GM12878 (cell line): ENCODE results near the gene KRTAP9-1. TPM values are rescaled to one million over a fixed set of nuclear protein-coding genes. Genes with fewer than 3 reads are reported as not detected.

Experiments used
- ATAC-seq: fragments of 200-7000 bp; cut with Tn5 transposase; 3 replicates; pipeline ENCODE4 v1.9.1; 2020; ENCODE audit warnings: mild to moderate bottlenecking, moderate library complexity
- BruUV-seq: library from RNA; stranded (reverse); fragments of 400-500 nt; replicated peaks from 2 replicates; lab custom pipeline; 2021; lab: Mats Ljungman, UMichigan
- CTCF ChIA-PET: fragments of 300-600 bp; sonication (Branson Sonifier 250); formaldehyde crosslinking; extraction: SDS; loops from one replicate; lab custom pipeline; 2021; ENCODE audit warnings: inconsistent platforms; lab: Yijun Ruan, JAX
- POLR2A ChIA-PET: fragments of 350-600 bp; formaldehyde crosslinking; extraction: SDS; loops from one replicate; lab custom pipeline; 2021; ENCODE audit warnings: inconsistent platforms; lab: Charles Lee
- RAD21 ChIA-PET: fragments of 300-600 bp; sonication (Branson Sonifier 250); formaldehyde crosslinking; loops from one replicate; lab custom pipeline; 2023; ENCODE audit warnings: antibody characterized with exemption; ENCODE audit not compliant: unreplicated experiment; lab: Charles Lee
- SMC1A ChIA-PET: fragments of 300-600 bp; sonication (Branson Sonifier 250); formaldehyde crosslinking; loops from one replicate; lab custom pipeline; 2023; ENCODE audit not compliant: unreplicated experiment, uncharacterized antibody; lab: Charles Lee
- DNase-seq: peaks from one replicate; pipeline ENCODE4 v3.0.0-alpha.2; 2011; ENCODE audit warnings: low read depth, low spot score
- FAIRE-seq: peaks from 3 replicates; lab custom pipeline; 2011; peaks lifted over from hg19 to GRCh38; lab: Jason Lieb, UNC
- H2AFZ ChIP-seq: 2 replicates; pipeline ENCODE4 v1.6.0; 2011; ENCODE audit warnings: low read depth, low read length, control low read depth; ENCODE audit not compliant: control insufficient read depth
- H3K27ac ChIP-seq: 2 replicates; pipeline ENCODE4 v1.5.1; 2011; ENCODE audit warnings: control low read depth; ENCODE audit not compliant: control insufficient read depth, insufficient read depth
- H3K27me3 ChIP-seq, 2 experiments: replicated peaks in 1 of 2; 2 replicates each; pipeline versions ENCODE4 v1.6.0 to v1.6.1; 2011; ENCODE audit warnings: low read length in 1 of 2; ENCODE audit not compliant: control insufficient read depth in 2 of 2, insufficient read depth in 2 of 2
- H3K36me3 ChIP-seq, 2 experiments: 2 replicates each; pipeline ENCODE4 v1.5.1; 2011; ENCODE audit warnings: low read length in 1 of 2; ENCODE audit not compliant: control insufficient read depth in 2 of 2, insufficient read depth in 2 of 2
- H3K4me1 ChIP-seq: 2 replicates; pipeline ENCODE4 v1.6.1; 2011; ENCODE audit warnings: mild to moderate bottlenecking, low read length, moderate library complexity, mixed read lengths; ENCODE audit not compliant: control insufficient read depth, insufficient read depth
- H3K4me2 ChIP-seq: 2 replicates; pipeline ENCODE4 v1.6.0; 2011; ENCODE audit warnings: control low read depth; ENCODE audit not compliant: control insufficient read depth, insufficient read depth
- H3K4me3 ChIP-seq: fragments of 200-600 bp; sonication (generic); 2 replicates; pipeline ENCODE4 v1.5.1; 2016
- H3K79me2 ChIP-seq: 2 replicates; pipeline ENCODE4 v1.6.0; 2011; ENCODE audit warnings: low read length; ENCODE audit not compliant: control insufficient read depth, insufficient read depth
- H3K9ac ChIP-seq: 2 replicates; pipeline ENCODE4 v1.8.0; 2011; ENCODE audit warnings: low read length, control low read depth, mixed read lengths; ENCODE audit not compliant: control insufficient read depth, insufficient read depth
- H3K9me3 ChIP-seq: replicated peaks from 3 replicates; pipeline ENCODE4 v1.5.1; 2011; ENCODE audit warnings: mild to moderate bottlenecking, low read length; ENCODE audit not compliant: control insufficient read depth, insufficient read depth
- H4K20me1 ChIP-seq: 2 replicates; pipeline ENCODE4 v1.6.0; 2011; ENCODE audit not compliant: control insufficient read depth, insufficient read depth
- HDGF ChIP-seq: fragments of 450-650 bp; IDR thresholded peaks from 2 replicates; pipeline ENCODE4 v1.6.1; 2016; ENCODE audit warnings: antibody characterized with exemption
- MXI1 ChIP-seq: fragments of 150-350 bp; IDR thresholded peaks from 2 replicates; pipeline ENCODE4 v1.6.1; 2011; ENCODE audit warnings: low read depth, mild to moderate bottlenecking, inconsistent platforms, low read length, improper control_type of control experiment
- POLR2AphosphoS2 ChIP-seq: IDR thresholded peaks from 2 replicates; pipeline ENCODE4 v1.6.1; 2011; ENCODE audit warnings: low read depth, mild to moderate bottlenecking, low read length, improper control_type of control experiment, moderate library complexity
- PRDM15 ChIP-seq: fragments of 450-650 bp; formaldehyde crosslinking; IDR thresholded peaks from 2 replicates; pipeline ENCODE4 v1.4.0; 2020; ENCODE audit warnings: mild to moderate bottlenecking, moderate library complexity
- TCF7 ChIP-seq: IDR thresholded peaks from 2 replicates; pipeline ENCODE4 v1.6.1; 2014; ENCODE audit warnings: antibody characterized with exemption, borderline replicate concordance
- WGBS: methylation state at CpG from one replicate; pipeline ENCODE4 v1.1.6; 2016; ENCODE audit warnings: low lambda C conversion rate; ENCODE audit not compliant: insufficient replicate concordance, insufficient coverage; ENCODE audit errors: missing lambda C conversion rate; 5-methylcytosine and 5-hydroxymethylcytosine counted together
- in situ Hi-C: fragments of 300-500 bp; cut with MboI; formaldehyde crosslinking; loops from 9 replicates; pipeline ENCODE4 v1.14.3; 2018; ENCODE audit warnings: mixed read lengths
- intact Hi-C: fragments of 100-400 bp; cut with micrococcal nuclease; formaldehyde crosslinking; loops from one replicate; pipeline ENCODE4 v1.14.2; 2022; ENCODE audit not compliant: unreplicated experiment
- polyA plus RNA-seq, 11 experiments: library from polyadenylated mRNA; depleted of rRNA in 4 of 11; unstranded in 6 of 11; stranded (reverse) in 5 of 11; fragments of >200 nt; fragmentation: Nextera tagmentation in 4 of 11; fragmentation: Illumina TruSeq in 1 of 11; extraction: Ambion mirVana in 4 of 11; extraction: Trizol in 1 of 11; gene quantifications; 1 replicate in 1 of 11; 2 replicates in 10 of 11; pipeline versions ENCODE4 v1.2.1 to v1.2.3, GENCODE V29; 2011 to 2016; ENCODE audit warnings: inconsistent platforms in 2 of 11, missing spikeins in 2 of 11, low read depth in 1 of 11
- total RNA-seq, 4 experiments: library from RNA; depleted of rRNA in 3 of 4; stranded (reverse); fragments of >200 nt in 3 of 4; fragmentation: Illumina TruSeq in 1 of 4; extraction: Trizol in 1 of 4; gene quantifications; 2 replicates each; pipeline versions ENCODE4 v1.2.1 to v1.2.3, GENCODE V29; 2013 to 2021

The KRTAP9-1 gene
- total and polyA plus RNA-seq, 10 of the 15 experiments (the other 5 are each of a cell fraction or from before 2014, with no cell fraction given) = not detected

- Histone ChIP-seq H3K36me3 (no peaks in the 10 kb centered on the region), H4K20me1 (no peaks in the 10 kb centered on the region), H3K4me1 (peaks cover 3% of the 10 kb centered on the region; the same call in 1 of the 2 replicates), H2AFZ (no peak overlapping the region), H3K79me2 (no peaks in the 10 kb centered on the region), H3K27ac (no peak overlapping the region), H3K4me3 (no peak overlapping the region), H3K9me3 (no peaks in the 10 kb centered on the region), H3K9ac (no peak overlapping the region), H3K27me3 (no peaks in the 10 kb centered on the region; a peak in 1 of 4 replicates), H3K4me2 (no peak overlapping the region)
- 77% methylated on average over 3 of the region's 3 CpGs for WGBS
- in situ Hi-C loops (no loop called here), intact Hi-C loops (no loop called here)
- BruUV-seq = no TSS peak
- ATAC-seq = no peak
- TF ChIP-seq MXI1 (no peak), POLR2AphosphoS2 (no peak), TCF7 (no peak), HDGF (no peak), PRDM15 (CRISPR knock-in tag) (no peak)
- SMC1A ChIA-PET = no interaction called here
- DNase-seq = no peak
- RAD21 ChIA-PET = no interaction called here
- CTCF ChIA-PET = no interaction called here
- POLR2A ChIA-PET = no interaction called here
- FAIRE-seq = no peak
Measured at GRCh38 chr17:41178341-41178740, 11.3 kb upstream of the KRTAP9-1 start.
